GM18508 (cell line): ENCODE results near the gene CRYZ.
"Not testable (repeated sequence)": the region's sequence is repeated elsewhere in the genome, so short reads cannot be mapped to it uniquely, and the experiment has no call there.

Experiments
- ATAC-seq: cut with Tn5 transposase; IDR thresholded peaks from one replicate; pipeline ENCODE4 v1.9.1; 2021; ENCODE audit warnings: moderate number of reproducible peaks; ENCODE audit not compliant: insufficient read depth, unreplicated experiment

The CRYZ gene

GRCh38 chr1:74686928-74687327 lies 45.9 kb downstream of the CRYZ start:
- no peak for ATAC-seq

GRCh38 chr1:74684301-74684700 lies 48.5 kb downstream of the CRYZ start:
- no peak for ATAC-seq

- ATAC-seq, result no peak
Measured at GRCh38 chr1:74683656-74684055, 49.2 kb downstream of the CRYZ start.

- ATAC-seq, result no peak
Measured at GRCh38 chr1:74681851-74682250, 51.0 kb downstream of the CRYZ start.

GRCh38 chr1:74681449-74681848 lies 51.4 kb downstream of the CRYZ start:
- peak; percentile 88 for ATAC-seq

GRCh38 chr1:74681001-74681400 lies 51.8 kb downstream of the CRYZ start:
- ATAC-seq, result peak; percentile 15

GRCh38 chr1:74679811-74680210 lies 53.0 kb downstream of the CRYZ start:
- no peak for ATAC-seq

- no peak for ATAC-seq
Measured at GRCh38 chr1:74677926-74678325, 54.9 kb downstream of the CRYZ start.

- no peak for ATAC-seq
Measured at GRCh38 chr1:74674278-74675048, 58.4 kb downstream of the CRYZ start.

GRCh38 chr1:74673351-74674111 lies 59.3 kb downstream of the CRYZ start, which contains the start of gene ERICH3:
Gene ERICH3, minus strand, starts transcription at chr1:74673792. Its CDS starts 273 bp downstream, at chr1:74673519.
- ATAC-seq, result no peak

GRCh38 chr1:74670866-74671265 lies 62.0 kb downstream of the CRYZ start:
- ATAC-seq, result not testable (repeated sequence)
